Globus pallidus (tissue), 1 donor: ENCODE results near the gene GBE1.

Source experiments
- DNase-seq: peaks from one replicate; pipeline ENCODE4 v3.0.0-alpha.2; 2015; ENCODE audit warnings: low spot score

GBE1 gene

GRCh38 chr3:81621277-81621676 lies 140.2 kb downstream of the GBE1 start:
- no peak for DNase-seq

- no peak for DNase-seq
Observed at GRCh38 chr3:81620849-81621248, 140.6 kb downstream of the GBE1 start.

GRCh38 chr3:81612768-81613167 lies 148.7 kb downstream of the GBE1 start:
- DNase-seq = no peak

- DNase-seq = no peak
Observed at GRCh38 chr3:81602781-81603180, 158.7 kb downstream of the GBE1 start.

GRCh38 chr3:81601707-81602305 lies 159.6 kb downstream of the GBE1 start:
- no peak for DNase-seq

- DNase-seq = no peak
Observed at GRCh38 chr3:81592101-81592500, 169.3 kb downstream of the GBE1 start.

GRCh38 chr3:81585937-81586336 lies 175.5 kb downstream of the GBE1 start:
- DNase-seq = no peak

GRCh38 chr3:81585056-81585455 lies 176.4 kb downstream of the GBE1 start:
- no peak for DNase-seq

GRCh38 chr3:81581966-81582599 lies 179.4 kb downstream of the GBE1 start:
- DNase-seq = peak; percentile 17

GRCh38 chr3:81580355-81580754 lies 181.1 kb downstream of the GBE1 start:
- DNase-seq = no peak

- DNase-seq = no peak
Observed at GRCh38 chr3:81579744-81580143, 181.7 kb downstream of the GBE1 start.

GRCh38 chr3:81572201-81572756 lies 189.2 kb downstream of the GBE1 start:
- no peak for DNase-seq

GRCh38 chr3:81568378-81568777 lies 193.1 kb downstream of the GBE1 start:
- DNase-seq = no peak

GRCh38 chr3:81565041-81565440 lies 196.4 kb downstream of the GBE1 start:
- DNase-seq = no peak

- DNase-seq = no peak
Observed at GRCh38 chr3:81558106-81558505, 203.3 kb downstream of the GBE1 start.

GRCh38 chr3:81554801-81555200 lies 206.6 kb downstream of the GBE1 start:
- no peak for DNase-seq

- no peak for DNase-seq
Observed at GRCh38 chr3:81554388-81554787, 207.1 kb downstream of the GBE1 start.

- DNase-seq = no peak
Observed at GRCh38 chr3:81550415-81550814, 211.0 kb downstream of the GBE1 start.

GRCh38 chr3:81549831-81550230 lies 211.6 kb downstream of the GBE1 start:
- DNase-seq = no peak

- DNase-seq = no peak
Observed at GRCh38 chr3:81549388-81549787, 212.1 kb downstream of the GBE1 start.

- no peak for DNase-seq
Observed at GRCh38 chr3:81545572-81545971, 215.9 kb downstream of the GBE1 start.

- DNase-seq = no peak
Observed at GRCh38 chr3:81544385-81544784, 217.1 kb downstream of the GBE1 start.

- DNase-seq = no peak
Observed at GRCh38 chr3:81540787-81541186, 220.7 kb downstream of the GBE1 start.

GRCh38 chr3:81531846-81532245 lies 229.6 kb downstream of the GBE1 start:
- no peak for DNase-seq
